Suprapubic skin (tissue), 4 donors: Measurements from ENCODE around the gene PROC.

Source experiments
- CTCF ChIP-seq, 2 donors: fragments of 200-600 bp in 1 of 2; fragments of 450-650 bp in 1 of 2; sonication (generic) in 1 of 2; IDR thresholded peaks; one replicate each; pipeline ENCODE4 v1.5.1; 2016 to 2019; ENCODE audit warnings: antibody characterized with exemption in 2 of 2, mild to moderate bottlenecking in 1 of 2, moderate library complexity in 1 of 2
- EP300 ChIP-seq: sonication (generic); formaldehyde crosslinking; IDR thresholded peaks from one replicate; pipeline ENCODE4 v1.6.1; 2017; ENCODE audit warnings: antibody characterized with exemption
- POLR2A ChIP-seq, 2 donors: fragments of 450-650 bp; IDR thresholded peaks; one replicate each; pipeline ENCODE4 v1.6.1; 2017; ENCODE audit warnings: antibody characterized with exemption in 2 of 2, mild to moderate bottlenecking in 2 of 2, moderate library complexity in 2 of 2
- POLR2AphosphoS5 ChIP-seq, 3 donors: sonication (generic); formaldehyde crosslinking; IDR thresholded peaks; one replicate each; pipeline ENCODE4 v1.6.1; 2017; ENCODE audit warnings: antibody characterized with exemption in 3 of 3

DNA sequence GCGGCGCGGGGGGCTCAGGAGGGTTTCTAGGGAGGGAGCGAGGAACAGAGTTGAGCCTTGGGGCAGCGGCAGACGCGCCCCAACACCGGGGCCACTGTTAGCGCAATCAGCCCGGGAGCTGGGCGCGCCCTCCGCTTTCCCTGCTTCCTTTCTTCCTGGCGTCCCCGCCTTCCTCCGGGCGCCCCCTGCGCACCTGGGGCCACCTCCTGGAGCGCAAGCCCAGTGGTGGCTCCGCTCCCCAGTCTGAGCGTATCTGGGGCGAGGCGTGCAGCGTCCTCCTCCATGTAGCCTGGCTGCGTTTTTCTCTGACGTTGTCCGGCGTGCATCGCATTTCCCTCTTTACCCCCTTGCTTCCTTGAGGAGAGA lies 5.2 kb downstream of the PROC start:
- TF ChIP-seq EP300, result no peak
- no peak for TF ChIP-seq CTCF (IDR thresholded peaks at IDR 0.05)
- no peak for TF ChIP-seq POLR2A (IDR thresholded peaks at IDR 0.05)
- no peak for TF ChIP-seq POLR2AphosphoS5 (IDR thresholded peaks at IDR 0.05)
